Duodenal mucosa (tissue), 2 donors: Measurements from ENCODE around the gene C1orf94.

Experiments
- H3K27ac ChIP-seq: one replicate; pipeline ENCODE4 v1.7.0; 2013; ENCODE audit warnings: low read depth, low read length
- H3K27me3 ChIP-seq, 2 donors: one replicate each; pipeline ENCODE4 v1.7.0; 2013; ENCODE audit warnings: low read length in 2 of 2, control low read depth in 1 of 2; ENCODE audit not compliant: insufficient read depth in 2 of 2, control insufficient read depth in 1 of 2
- H3K36me3 ChIP-seq, 2 donors: one replicate each; pipeline ENCODE4 v1.7.0; 2013; ENCODE audit warnings: low read length in 2 of 2, control low read depth in 1 of 2; ENCODE audit not compliant: insufficient read depth in 2 of 2, control insufficient read depth in 1 of 2
- H3K4me1 ChIP-seq, 2 donors: one replicate each; pipeline ENCODE4 v1.7.0; 2013; ENCODE audit warnings: low read length in 2 of 2, control low read depth in 1 of 2; ENCODE audit not compliant: insufficient read depth in 2 of 2, control insufficient read depth in 1 of 2
- H3K4me3 ChIP-seq, 2 donors: one replicate each; pipeline ENCODE4 v1.7.0; 2013; ENCODE audit warnings: low read length in 2 of 2, low read depth in 1 of 2
- H3K9ac ChIP-seq, 2 donors: one replicate each; pipeline ENCODE4 v1.7.0; 2013; ENCODE audit warnings: low read length in 2 of 2, low read depth in 1 of 2
- H3K9me3 ChIP-seq, 2 donors: one replicate each; pipeline ENCODE4 v1.7.0; 2013; ENCODE audit warnings: low read length in 2 of 2, control low read depth in 1 of 2; ENCODE audit not compliant: control insufficient read depth in 1 of 2

Gene C1orf94

GRCh38 chr1:34268311-34268954 is 91.7 kb downstream of the C1orf94 start:
- no peak overlapping the region for H3K4me3 ChIP-seq
- H3K9ac ChIP-seq, result no peak overlapping the region
- no peak overlapping the region for H3K27ac ChIP-seq
- H3K4me1 ChIP-seq, result no peaks in the 10 kb centered on the region
- no peaks in the 10 kb centered on the region for H3K36me3 ChIP-seq
- H3K27me3 ChIP-seq, result peaks cover 0 to 12% of the 10 kb centered on the region in 2 donors
- no peaks in the 10 kb centered on the region for H3K9me3 ChIP-seq
